CD4-positive, alpha-beta T cell treated with Interleukin-4 for 4 hours (primary cell): ENCODE results near the gene NKD2.

Source experiments
- DNase-seq: peaks from one replicate; pipeline ENCODE4 v3.0.0-alpha.2; 2020

NKD2 gene

DNA sequence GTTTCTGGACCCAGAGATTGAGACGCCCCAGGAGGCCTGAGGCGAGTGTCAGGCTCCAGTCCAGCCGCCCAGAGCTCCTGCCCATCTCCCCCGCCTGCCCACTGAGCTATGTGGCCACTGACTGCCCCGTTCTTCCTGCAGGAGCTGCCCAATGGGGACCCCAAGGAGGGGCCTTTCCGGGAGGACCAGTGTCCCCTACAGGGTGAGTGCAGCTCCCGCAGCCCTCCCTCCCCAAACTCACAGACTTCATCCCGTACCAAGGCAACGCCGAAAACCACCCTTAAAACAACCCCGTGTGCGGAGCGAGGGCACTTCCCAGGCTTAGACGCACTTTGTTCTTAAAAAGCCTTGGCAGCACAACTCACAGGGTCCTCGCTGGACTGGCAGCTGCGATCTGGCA, 23.4 kb downstream of the NKD2 start:
- no peak for DNase-seq

DNA sequence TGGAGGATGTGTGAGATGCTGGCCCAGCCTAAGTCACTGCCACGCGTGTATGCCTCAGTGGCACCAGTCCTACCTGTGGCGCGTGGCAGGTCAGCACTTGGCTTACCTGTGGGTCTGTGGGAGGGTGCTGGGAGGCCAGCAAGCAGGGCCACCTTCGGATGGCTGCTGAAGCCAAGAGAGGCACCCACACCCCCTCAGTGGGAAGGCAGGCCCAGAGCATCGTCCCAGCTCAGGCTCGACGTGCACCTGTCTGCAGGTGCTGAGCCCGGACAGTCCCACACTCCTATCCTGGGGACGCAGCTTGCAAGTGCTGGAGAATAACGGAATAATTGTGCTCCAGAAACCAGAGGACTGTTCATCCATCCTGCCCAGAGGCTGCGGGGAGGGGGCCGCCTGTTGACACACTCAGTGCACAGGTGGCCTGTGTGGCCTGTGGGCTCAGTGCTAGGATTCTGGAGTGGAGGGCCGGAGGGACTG, 24.0 kb downstream of the NKD2 start:
- no peak for DNase-seq

DNA sequence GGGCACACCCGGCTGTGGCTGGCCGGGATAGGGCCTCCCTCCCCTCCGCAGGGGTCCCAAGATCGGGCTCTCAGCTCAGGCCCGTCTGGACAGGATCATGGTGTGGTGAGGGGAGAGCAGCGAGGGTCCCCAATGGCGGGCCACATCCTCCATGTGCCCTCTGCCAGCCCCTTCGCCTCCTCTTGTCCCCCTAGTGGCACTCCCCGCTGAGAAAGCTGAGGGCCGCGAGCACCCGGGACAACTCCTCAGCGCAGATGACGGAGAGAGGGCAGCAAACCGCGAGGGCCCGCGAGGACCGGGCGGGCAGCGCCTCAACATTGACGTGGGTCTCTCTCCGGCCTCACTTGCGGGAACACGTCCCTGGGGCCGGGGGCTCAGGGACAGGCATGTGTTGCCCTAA, 24.6 kb downstream of the NKD2 start:
- no peak for DNase-seq

DNA sequence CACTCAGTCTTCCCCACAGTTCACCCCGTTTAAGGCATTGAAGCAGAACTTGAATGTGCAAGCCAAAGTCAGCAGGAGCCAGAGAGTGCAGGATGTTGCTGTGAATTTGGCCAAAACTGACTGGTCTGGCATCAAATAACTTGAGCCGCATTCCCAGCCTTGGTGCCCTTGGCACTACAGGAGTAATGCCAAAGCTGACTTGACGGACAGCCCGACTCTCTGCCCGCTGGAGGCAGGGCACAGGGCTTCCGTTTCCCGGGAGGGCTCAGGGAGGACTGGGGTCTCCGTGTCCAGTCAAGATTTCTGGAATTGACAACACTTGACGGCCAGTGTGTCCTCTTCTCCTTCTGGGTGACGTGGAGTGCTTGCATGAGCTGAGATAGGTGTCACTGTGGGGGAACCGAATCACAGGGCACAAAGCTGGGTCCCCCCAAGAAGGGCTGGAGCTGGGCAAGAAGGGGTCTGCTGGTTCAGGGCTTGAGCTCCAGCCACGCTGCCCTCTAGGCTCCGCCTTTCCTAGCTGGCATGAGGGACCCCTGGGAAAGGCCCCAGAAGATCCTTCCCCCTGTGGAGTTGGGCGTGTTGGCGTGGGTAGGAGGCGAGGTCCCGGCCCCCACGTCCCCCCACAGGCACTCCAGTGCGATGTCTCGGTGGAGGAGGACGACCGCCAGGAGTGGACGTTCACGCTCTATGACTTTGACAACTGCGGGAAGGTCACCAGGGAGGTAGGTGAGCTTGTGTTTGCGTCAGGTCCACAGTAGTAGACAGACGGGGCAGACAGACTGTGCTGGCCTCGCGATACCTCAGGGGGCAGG, 25.2 kb downstream of the NKD2 start:
- no peak for DNase-seq

DNA sequence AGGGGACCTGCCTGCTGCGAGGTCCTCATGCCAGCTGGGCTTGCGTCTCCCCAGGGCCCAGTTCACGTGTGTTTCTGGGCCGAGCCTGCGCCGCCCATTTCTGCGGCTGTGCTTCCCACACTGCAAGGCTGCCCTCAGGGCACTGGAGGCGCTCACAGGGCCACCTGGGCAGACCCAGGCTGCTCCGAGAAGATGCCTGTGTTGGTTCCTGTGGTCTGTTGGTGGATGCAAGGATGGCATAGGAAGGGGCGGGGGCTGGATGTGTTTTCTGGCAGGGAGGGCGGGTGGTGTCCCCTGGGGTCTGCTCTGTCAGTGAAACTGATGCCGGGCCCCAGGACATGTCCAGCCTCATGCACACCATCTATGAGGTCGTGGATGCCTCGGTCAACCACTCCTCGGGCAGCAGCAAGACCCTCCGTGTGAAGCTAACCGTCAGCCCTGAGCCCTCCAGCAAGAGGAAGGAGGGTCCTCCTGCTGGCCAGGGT, 25.9 kb downstream of the NKD2 start:
- no peak for DNase-seq

DNA sequence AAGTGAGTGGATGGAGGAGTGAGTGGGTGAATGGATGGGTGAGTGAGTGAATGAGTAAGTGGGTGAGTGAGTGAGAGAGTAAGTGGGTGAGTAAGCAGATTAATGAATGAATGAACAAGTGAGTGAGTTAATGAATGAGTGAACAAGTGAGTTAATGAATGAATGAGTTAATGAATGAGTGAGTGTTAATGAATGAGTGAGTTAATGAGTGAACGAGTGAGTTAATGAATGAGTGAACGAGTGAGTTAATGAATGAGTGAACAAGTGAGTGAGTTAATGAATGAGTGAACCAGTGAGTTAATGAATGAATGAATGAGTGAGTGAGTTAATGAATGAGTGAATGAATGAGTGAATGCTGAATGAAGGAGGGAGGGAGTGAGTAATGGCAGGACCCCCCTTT, 26.4 kb downstream of the NKD2 start:
- DNase-seq: no peak

DNA sequence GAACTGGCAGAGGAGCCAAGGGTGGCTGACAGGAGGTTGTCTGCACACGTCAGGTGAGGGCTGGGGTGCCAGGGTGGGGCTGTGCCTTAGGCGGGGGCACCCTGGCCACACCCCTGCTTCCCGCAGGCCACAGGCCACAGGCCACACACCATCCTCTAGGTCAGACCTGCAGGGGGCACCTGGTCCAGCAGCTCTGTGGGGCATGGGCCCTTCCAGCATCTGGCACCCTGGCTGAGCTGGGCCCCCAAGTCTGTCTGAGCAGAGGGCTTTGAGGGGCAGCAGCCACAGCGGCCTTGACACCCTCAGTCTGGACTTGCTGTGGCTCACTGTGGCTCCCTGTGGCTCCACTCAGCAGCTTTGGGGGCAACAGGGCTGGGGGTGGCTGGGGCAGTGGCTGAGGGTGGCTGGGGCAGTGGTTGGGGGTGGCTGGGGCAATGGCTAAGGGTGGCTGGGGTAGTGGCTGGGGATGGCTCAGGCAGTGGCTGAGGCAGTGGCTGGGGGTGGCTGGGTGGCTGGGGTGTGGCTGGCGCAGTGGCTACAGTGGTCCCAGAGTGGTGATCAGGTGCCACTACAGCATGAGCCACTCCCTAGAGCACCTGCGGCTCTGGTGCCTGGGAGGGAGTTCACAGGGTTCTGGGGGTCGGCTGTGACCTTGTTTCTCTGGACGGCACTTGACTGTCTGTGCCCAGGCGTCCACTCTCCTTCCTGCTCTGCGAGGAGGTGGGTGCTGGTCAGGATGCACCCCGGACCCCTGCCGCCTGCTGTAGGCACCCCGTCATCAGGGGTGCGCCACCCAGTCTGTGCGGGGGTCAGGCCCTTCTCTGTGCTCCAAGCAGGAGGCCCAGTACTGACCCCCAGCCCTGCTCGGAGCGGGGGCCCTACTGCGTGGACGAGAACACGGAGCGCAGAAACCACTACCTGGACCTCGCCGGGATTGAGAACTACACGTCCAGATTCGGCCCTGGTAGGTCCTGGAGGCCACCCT, 27.1 kb downstream of the NKD2 start:
- DNase-seq: no peak

DNA sequence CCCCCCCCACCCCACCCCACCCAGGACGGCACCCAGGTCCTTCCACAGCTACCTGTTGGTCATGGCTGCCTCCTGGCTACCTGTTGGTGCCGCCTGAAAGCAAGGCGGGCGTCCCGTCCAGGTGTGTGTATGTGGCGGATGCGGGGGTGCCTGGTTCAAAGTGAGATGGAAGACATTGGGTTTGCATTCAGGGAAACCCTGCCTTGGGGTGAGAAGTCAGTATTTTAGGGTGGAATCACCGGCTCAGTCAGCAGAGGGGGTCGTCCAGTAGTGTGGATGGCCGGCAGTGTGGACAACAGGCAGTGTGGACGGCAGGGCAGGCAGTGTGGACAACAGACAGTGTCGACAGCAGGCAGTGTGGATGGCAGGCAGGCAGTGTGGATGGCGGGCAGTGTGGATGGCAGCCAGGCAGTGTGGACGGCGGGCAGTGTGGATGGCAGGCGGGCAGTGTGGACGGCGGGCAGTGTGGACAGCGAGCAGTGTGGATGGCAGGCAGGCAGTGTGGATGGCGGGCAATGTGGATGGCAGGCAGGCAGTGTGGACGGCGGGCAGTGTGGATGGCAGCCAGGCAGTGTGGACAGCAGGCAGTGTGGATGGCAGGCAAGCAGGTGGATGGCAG, 28.0 kb downstream of the NKD2 start:
- DNase-seq: no peak

DNA sequence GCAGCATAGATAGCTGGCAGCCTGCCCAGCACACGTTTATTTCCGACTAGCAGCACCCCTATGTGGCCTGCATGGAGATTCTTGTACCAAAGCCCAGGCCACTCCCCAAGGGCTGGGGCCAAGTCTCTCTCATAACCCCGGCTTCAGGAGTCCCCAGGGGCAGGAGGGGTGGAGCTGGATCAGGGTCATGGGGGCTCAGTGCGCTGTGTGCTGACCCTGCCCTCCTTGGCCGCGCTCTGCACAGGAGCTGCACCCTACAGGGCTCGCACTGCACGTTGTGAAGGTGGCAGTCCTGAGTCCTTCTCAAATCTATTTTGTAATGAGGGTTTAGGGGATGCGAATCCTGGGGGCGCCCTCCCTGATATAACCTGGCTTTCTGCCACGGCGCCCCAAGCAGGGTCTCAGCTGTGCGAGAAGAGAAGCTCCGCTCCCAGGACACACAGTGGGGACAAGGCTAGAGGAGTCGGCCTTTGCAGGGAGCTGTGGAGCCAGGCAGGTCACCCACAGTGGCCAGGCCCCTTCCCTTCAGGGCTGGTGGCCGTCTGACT, 28.6 kb downstream of the NKD2 start:
- DNase-seq: no peak

DNA sequence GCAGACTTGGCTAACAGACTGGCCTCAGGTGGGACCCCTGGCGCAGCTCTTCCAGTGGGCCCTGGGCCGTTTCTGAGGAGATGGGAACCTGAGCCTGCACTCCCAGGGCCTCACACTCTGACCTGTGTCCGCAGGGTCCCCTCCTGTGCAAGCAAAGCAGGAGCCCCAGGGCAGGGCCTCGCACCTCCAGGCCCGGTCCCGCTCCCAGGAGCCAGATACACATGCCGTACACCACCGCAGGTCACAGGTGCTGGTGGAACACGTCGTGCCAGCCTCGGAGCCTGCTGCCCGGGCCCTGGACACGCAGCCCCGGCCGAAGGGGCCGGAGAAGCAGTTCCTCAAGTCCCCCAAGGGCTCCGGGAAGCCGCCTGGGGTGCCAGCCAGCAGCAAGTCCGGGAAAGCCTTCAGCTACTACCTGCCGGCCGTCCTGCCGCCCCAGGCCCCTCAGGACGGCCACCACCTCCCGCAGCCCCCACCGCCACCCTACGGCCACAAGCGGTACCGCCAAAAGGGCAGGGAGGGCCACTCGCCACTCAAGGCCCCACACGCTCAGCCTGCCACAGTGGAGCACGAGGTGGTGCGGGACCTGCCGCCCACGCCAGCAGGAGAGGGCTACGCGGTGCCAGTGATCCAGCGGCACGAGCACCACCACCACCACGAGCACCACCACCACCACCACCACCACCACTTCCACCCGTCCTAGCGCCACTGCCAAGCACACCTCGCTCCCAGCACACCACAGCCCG, 29.2 kb downstream of the NKD2 start:
- no peak for DNase-seq

DNA sequence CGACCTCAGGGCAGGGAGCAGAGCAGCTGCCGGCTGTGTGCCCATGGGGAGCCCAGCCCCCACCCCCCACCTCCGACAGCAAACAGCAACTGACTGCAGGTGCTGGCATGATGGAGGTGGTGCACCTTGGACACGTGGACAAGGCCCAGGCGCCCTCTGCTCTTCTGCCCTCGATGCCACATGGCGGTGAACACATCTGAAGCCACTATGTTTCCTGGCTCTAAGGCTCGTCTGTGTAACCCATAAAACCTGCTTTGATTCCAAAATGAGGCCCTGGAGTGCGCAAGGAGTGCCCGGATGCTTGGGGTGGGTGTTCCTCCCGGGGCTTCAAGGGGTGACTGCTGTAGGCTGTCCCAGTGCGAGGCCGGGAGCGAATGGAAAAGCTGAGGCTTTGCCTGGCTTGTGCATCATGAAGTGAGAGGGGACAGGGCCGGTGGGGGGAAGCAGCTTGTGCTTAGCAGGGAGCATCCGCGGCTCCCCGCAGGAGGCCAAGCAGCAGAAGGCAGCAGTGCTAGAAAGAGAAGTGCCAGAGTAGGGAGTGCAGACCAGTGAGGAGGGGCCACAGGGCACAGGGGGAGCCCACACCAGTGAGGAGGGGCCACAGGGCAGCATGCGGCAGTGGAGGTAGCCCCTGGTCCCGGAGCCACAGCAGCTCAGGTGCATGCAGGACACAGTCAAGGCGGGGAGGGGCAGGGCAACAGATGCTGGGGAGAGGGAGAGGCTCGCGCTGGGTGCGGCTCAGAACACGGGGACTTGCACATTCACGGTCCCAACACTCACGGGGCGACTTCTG, 30.0 kb downstream of the NKD2 start:
- DNase-seq: no peak

DNA sequence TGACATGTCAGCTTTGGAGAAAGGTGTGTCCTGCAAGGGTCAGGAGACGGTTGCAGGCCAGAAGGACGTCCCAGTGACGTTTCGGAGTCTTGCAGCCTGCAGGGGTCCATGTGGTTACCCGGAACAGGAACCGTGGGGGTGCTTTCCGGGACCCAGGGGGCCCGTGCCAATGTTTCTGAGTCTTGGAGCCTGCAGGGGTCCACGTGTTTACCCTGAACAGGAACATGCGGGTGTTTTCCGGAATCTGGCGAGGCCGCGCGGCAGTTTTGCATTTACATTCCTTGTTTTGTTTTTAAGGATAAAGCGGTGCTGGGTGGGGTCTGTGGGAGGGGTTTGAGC, 30.6 kb downstream of the NKD2 start:
- no peak for DNase-seq

DNA sequence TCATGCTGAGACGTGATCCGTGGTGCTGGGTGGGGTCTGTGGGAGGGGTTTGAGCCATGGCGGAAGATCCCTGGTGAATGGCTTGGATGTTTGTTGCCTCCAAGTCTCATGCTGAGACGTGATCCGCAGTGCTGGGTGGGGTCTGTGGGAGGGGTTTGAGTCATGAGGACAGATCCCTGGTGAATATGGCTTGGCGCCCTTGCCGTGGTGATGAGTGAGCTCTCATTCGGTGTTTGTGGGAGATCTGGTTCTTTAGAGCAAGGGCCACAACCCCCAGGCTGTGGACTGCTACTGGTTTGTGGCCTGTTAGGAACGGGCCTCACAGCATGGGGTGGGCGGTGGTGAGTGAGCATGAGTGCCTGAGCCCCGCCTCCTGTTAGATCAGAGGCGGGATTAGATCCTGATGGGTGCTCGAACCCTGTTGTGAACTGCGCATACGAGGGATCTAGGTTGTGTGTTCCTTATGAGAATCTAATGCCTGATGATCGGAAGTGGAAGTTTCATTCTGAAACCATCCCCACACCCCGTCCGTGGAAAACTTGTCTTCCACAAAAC, 31.2 kb downstream of the NKD2 start:
- no peak for DNase-seq

DNA sequence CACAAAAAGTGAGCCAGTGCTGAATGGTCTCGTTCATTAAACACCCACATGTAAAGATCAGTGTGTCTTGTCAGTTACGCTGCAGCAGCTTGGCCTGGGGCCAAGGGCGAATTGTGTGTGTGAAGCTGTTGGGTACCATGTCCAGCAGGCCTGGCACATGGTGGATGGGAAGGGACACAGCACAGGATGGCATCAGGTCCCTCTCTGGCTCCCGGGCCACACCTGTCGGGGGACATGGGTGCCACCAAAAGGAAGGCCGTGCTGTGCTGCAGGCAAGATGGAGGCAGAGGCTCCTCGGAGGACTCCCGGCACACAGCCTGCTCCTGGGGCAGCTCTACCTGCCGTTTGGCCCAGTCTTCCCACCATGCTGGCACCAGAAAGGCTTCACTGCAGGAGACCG, 32.0 kb downstream of the NKD2 start:
- DNase-seq: no peak

DNA sequence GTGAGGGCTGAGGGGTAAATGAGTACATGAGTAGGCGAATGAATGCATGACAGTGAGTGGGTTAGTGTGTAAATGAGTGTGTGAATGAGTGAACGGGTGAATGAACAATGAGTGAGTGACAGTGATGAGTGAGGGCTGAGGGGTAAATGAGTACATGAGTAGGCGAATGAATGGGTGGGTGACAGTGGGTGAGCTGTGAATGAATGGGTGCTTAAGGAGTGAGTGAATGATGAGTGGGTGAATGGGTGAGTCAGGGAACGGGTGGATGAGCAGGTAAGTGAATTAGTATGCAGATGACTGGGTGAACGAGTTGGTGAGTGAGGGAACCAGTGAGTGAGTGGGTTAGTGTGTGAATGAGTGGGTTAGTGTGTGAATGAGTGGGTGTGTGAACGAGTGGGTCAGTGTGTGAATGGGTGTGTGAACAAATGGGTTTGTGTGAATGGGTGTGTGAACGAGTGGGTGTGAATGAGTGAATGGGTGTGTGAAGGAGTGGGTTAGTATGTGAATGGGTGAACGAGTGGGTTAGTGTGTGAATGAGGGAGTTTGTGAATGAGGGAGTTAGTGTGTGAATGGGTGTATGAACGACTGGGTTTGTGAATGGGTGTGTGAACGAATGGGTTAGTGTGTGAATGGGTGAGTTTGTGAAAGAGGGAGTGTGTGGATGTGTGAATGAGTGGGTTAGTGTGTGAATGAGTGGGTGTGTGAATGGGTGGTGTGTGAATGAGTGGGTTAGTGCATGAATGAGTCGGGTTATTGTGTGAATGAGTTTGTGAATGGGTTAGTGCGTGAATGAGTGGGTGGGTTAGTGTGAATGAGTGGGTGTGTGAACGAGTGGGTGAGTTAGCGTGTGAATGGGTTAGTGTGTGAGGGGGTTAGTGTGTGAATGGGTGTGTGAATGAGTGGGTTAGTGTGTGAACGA, 32.9 kb downstream of the NKD2 start:
- no peak for DNase-seq

DNA sequence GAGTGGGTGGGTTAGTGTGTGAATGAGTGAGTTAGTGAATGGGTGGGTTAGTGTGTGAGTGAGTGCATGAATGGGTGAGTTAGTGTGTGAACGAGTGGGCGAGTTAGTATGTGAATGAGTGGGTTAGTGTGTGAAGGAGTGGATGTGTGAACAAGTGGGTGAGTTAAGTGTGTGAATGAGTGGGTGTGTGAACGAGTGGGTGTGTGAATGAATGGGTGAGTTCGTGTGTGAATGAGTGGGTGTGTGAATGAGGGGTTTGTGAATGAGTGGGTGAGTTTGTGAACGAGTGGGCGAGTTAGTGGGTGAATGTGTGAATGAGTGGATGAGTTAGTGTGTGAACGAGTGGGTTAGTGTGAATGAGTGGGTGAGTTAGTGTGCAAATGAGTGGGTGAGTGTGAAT, 34.0 kb downstream of the NKD2 start:
- no peak for DNase-seq

DNA sequence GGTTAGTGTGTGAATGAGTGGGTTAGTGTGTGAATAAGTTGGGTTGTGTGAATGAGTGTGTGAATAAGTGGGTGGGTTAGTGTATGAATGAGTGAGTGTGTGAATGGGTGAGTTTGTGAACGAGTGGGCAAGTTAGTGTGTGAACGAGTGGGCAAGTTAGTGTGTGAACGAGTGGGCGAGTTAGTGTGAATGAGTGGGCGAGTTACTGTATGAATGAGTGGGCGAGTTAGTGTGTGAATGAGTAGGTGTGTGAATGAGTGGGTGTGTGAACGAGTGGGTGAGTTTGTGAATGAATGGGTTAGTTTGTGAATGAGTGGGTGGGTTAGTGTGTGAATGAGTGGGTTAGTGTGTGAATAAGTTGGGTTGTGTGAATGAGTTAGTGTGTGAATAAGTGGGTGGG, 34.7 kb downstream of the NKD2 start:
- DNase-seq: no peak

DNA sequence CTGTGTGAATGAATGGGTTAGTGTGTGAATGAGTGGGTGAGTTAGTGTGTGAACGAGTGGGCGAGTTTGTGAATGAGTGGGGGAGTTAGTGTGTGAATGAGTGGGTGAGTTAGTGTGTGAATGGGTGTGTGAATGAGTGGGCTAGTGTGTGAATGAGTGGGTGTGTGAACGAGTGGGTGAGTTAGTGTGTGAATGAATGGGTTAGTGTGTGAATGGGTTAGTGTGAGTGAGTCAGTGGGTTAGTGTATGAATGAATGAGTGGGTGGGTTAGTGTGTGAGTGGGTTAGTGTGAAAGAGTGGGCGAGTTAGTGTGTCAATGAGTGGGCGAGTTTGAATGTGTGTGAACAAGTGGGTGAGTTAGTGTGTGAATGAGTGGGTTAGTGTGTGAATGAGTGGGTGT, 35.5 kb downstream of the NKD2 start:
- no peak for DNase-seq

DNA sequence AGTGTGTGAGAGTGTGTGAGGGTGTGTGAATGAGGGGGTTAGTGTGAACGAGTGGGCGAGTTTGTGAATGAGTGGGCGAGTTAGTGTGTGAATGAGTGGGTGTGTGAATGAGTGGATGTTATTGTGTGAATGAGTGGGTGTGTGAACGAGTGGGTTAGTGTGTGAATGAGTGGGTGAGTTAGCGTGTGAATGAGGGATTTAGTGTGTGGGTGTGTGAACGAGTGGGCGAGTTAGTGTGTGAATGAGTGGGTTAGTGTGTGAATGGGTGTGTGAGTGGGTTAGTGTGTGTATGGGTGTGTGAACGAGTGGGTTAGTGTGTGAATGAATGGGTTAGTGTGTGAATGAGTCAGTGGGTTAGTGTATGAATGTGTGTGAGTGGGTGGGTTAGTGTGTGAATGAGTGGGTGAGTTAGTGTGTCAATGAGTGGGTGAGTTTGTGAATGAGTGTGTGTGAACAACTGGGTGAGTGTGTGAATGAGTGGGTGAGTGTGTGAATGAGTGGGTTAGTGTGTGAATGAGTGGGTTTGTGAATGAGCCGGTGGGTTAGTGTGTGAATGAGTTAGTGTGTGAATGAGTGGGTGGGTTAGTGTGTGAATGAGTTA, 37.5 kb downstream of the NKD2 start:
- DNase-seq: no peak
